Measurements from ENCODE around the gene PRPF18.

- TF ChIP-seq, protein P1, sequence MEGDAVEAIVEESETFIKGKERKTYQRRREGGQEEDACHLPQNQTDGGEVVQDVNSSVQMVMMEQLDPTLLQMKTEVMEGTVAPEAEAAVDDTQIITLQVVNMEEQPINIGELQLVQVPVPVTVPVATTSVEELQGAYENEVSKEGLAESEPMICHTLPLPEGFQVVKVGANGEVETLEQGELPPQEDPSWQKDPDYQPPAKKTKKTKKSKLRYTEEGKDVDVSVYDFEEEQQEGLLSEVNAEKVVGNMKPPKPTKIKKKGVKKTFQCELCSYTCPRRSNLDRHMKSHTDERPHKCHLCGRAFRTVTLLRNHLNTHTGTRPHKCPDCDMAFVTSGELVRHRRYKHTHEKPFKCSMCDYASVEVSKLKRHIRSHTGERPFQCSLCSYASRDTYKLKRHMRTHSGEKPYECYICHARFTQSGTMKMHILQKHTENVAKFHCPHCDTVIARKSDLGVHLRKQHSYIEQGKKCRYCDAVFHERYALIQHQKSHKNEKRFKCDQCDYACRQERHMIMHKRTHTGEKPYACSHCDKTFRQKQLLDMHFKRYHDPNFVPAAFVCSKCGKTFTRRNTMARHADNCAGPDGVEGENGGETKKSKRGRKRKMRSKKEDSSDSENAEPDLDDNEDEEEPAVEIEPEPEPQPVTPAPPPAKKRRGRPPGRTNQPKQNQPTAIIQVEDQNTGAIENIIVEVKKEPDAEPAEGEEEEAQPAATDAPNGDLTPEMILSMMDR (IDR thresholded peaks at IDR 0.05; ENCODE audit: poor library complexity): no peak
- no peak for TF ChIP-seq EZH2phosphoT487 (IDR thresholded peaks at IDR 0.05; ENCODE audit: low read depth, severe bottlenecking, unreplicated experiment)
Measured at GRCh38 chr10:13573960-13574359, 12.8 kb upstream of the PRPF18 start.

All from hepatocyte (in vitro differentiated cells).